ENCODE measurements around the gene EVPLL. TPM values are rescaled to one million over a fixed set of nuclear protein-coding genes. Genes with fewer than 3 reads are reported as not detected.
"Not testable (repeated sequence)": the region's sequence is repeated elsewhere in the genome, so short reads cannot be mapped to it uniquely, and the experiment has no call there.

The EVPLL gene
- total RNA-seq, 1 donor from 2014 or later: 2.8 TPM

GRCh38 chr17:18382441-18383078, 5.0 kb downstream of the EVPLL start:
- peaks cover 25% of the 10 kb centered on the region for H3K27me3 ChIP-seq (ENCODE audit: low read depth)

DNA sequence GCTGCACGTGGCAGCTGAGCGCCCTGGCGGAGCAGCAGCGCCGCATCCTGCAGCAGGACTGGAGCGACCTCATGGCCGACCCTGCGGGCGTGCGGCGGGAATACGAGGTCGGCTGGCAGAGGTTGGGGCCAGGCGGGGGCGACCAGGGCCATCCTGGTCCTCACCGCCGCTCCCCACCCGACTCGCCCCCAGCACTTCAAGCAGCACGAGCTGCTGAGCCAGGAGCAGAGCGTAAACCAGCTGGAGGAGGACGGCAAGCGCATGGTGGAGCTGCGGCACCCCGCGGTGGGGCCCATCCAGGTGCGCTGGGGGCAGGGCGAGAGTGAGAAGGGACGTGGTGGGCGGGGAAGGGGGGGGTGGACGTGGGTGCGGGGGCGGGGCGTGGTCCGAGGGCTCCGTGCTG, 5.5 kb downstream of the EVPLL start:
- intact Hi-C loops (cut with DNase I); H3K9me3 ChIP-seq; H3K27ac ChIP-seq; DNase-seq; H3K4me3 ChIP-seq; H3K4me1 ChIP-seq; ATAC-seq; H3K36me3 ChIP-seq: not testable (repeated sequence)
- peaks cover 25% of the 10 kb centered on the region for H3K27me3 ChIP-seq (ENCODE audit: low read depth)

More at GRCh38 chr17:18382441-18383078, 5.0 kb downstream of the EVPLL start:
- Histone ChIP-seq H3K9me3 (no peaks in the 10 kb centered on the region), H3K4me1 (peaks cover 5% of the 10 kb centered on the region), H3K36me3 (no peaks in the 10 kb centered on the region), H3K4me3 (no peak overlapping the region), H3K27ac (no peak overlapping the region)
- TF ChIP-seq, protein P1, sequence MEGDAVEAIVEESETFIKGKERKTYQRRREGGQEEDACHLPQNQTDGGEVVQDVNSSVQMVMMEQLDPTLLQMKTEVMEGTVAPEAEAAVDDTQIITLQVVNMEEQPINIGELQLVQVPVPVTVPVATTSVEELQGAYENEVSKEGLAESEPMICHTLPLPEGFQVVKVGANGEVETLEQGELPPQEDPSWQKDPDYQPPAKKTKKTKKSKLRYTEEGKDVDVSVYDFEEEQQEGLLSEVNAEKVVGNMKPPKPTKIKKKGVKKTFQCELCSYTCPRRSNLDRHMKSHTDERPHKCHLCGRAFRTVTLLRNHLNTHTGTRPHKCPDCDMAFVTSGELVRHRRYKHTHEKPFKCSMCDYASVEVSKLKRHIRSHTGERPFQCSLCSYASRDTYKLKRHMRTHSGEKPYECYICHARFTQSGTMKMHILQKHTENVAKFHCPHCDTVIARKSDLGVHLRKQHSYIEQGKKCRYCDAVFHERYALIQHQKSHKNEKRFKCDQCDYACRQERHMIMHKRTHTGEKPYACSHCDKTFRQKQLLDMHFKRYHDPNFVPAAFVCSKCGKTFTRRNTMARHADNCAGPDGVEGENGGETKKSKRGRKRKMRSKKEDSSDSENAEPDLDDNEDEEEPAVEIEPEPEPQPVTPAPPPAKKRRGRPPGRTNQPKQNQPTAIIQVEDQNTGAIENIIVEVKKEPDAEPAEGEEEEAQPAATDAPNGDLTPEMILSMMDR (IDR thresholded peaks at IDR 0.05): no peak
- intact Hi-C loops (cut with DNase I): no loop called here
- DNase-seq: no peak
- no peak for ATAC-seq

DNA sequence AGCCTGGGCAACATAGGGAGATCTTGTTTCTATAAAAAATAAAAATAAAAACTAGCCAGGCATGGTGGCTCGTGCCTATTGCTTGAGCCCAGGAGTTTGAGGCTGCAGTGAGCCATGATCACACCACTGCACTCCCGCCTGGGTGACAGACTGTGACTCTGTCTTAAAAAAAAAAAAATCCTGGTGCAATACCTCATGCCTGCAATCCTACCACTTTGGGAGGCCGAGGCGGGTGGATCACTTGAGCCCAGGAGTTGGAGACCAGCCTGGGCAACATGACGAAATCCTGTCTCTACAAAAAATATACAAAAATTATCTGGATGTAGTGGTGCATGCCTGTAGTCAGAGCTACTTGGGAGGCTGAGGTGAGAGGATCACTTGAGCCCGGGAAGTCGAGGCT, 6.7 kb downstream of the EVPLL start:
- H3K36me3 ChIP-seq; H3K9me3 ChIP-seq; H3K4me1 ChIP-seq; DNase-seq; H3K4me3 ChIP-seq; ATAC-seq; H3K27ac ChIP-seq; intact Hi-C loops (cut with DNase I): not testable (repeated sequence)
- H3K27me3 ChIP-seq (ENCODE audit: low read depth): peaks cover 24% of the 10 kb centered on the region

DNA sequence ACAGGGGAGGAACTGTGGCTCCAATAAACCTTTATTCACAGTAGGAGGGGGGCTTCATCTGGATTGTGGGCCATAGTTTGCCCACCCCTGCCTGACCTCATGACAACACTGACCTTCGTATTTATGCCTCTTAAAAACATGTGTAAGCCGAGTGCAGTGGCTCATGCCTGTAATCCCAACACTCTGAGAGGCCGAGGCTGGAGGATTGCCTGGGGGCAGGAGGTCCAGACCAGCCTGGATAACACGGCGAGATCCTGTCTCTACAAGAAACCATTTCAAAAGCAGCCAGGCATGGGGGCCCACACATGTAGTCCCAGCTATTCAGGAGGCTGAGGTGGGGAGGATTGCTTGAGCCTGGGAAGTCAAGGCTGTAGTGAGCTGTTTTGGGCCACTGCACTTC, 10.0 kb downstream of the EVPLL start:
- H3K4me1 ChIP-seq, ATAC-seq: not testable (repeated sequence)

DNA sequence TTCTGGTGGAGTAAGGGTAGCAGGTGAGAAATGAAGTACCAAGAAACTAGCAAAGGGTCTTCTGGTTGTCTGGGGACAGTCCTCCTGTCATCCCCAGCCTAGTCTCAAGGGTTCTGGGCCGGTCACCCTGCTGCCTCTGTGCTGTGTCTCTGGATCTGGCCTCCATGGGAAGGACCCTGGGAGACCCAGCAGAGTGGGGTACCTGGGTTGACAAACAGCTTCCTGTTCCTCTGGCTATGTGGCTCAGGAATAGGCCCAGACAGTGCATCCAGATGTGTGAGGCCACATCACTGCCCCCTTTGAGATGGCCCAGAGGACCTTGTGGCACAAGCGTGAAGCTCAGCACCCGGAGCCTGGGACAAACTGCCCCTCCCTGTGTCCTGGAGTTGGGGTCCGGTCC, 10.7 kb downstream of the EVPLL start:
- H3K36me3 ChIP-seq; H3K9me3 ChIP-seq; H3K4me1 ChIP-seq; H3K4me3 ChIP-seq; intact Hi-C loops (cut with DNase I); H3K27ac ChIP-seq; DNase-seq; H3K27me3 ChIP-seq (ENCODE audit: low read depth): not testable (repeated sequence)
- ATAC-seq: peak in 1 of 2 donors; percentile 20

More for the DNA sequence above, 10.0 kb downstream of the EVPLL start:
- DNase-seq; H3K27me3 ChIP-seq (ENCODE audit: low read depth); H3K36me3 ChIP-seq; H3K9me3 ChIP-seq; intact Hi-C loops (cut with DNase I); H3K27ac ChIP-seq; H3K4me3 ChIP-seq: not testable (repeated sequence)

- H3K36me3 ChIP-seq; H3K9me3 ChIP-seq; H3K27ac ChIP-seq; DNase-seq; H3K4me3 ChIP-seq; H3K4me1 ChIP-seq; H3K27me3 ChIP-seq (ENCODE audit: low read depth); intact Hi-C loops (cut with DNase I): not testable (repeated sequence)
- ATAC-seq: peak in 1 of 2 donors; percentile 40
These were observed 11.2 kb downstream of the EVPLL start for GRCh38 chr17:18388728-18389127.

- H3K27me3 ChIP-seq (ENCODE audit: low read depth); ATAC-seq; H3K4me1 ChIP-seq; H3K36me3 ChIP-seq; intact Hi-C loops (cut with DNase I); DNase-seq; H3K9me3 ChIP-seq; H3K27ac ChIP-seq; H3K4me3 ChIP-seq: not testable (repeated sequence)
These were observed 24.5 kb downstream of the EVPLL start for GRCh38 chr17:18401872-18402590.

DNA sequence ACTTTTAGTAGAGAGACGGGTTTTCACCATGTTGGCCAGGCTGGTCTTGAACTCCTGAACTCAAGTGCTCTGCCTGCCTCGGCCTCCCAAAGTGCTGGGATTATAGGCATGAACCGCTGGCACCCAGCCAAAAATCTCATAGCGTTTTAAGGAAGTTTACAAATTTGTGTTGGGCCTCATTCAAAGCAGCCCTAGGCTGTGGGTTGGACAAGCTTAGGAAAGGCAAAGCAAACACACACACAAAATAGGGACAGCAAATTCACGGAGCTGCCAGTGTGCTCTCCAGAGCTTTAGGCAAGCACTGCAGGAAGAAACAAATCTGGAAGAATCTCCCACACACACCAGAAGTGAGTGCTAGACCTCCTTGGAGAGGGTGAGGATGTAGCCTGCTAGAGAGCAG, 25.6 kb downstream of the EVPLL start:
- H3K4me1 ChIP-seq; H3K9me3 ChIP-seq; intact Hi-C loops (cut with DNase I); ATAC-seq; H3K4me3 ChIP-seq; H3K27ac ChIP-seq; DNase-seq; H3K27me3 ChIP-seq (ENCODE audit: low read depth); H3K36me3 ChIP-seq: not testable (repeated sequence)

GRCh38 chr17:18403604-18404003, 26.0 kb downstream of the EVPLL start:
- ATAC-seq; intact Hi-C loops (cut with DNase I); H3K4me3 ChIP-seq: not testable (repeated sequence)

DNA sequence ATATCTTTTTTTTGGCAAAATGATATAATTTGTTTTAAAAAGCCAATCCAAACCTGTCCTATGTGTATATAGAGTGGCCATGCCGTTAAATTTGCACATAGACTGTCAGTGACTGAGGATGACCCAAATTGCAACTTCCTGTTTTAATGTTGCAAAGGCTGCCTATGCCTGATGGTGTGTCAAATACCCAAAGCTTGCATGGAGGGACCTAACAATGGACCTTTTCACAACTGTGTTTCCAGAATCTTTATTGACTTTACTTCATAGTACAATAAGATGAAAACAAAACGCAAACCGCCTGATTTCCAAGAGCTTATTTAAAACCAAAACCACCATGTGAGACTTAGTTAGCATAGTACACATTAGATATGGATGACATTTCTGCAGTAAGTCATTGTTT, 31.3 kb downstream of the EVPLL start:
- H3K36me3 ChIP-seq; H3K27ac ChIP-seq; DNase-seq; H3K27me3 ChIP-seq (ENCODE audit: low read depth); intact Hi-C loops (cut with DNase I); ATAC-seq; H3K4me1 ChIP-seq; H3K9me3 ChIP-seq; H3K4me3 ChIP-seq: not testable (repeated sequence)

More at GRCh38 chr17:18403604-18404003, 26.0 kb downstream of the EVPLL start:
- H3K36me3 ChIP-seq; H3K27me3 ChIP-seq (ENCODE audit: low read depth); H3K27ac ChIP-seq; DNase-seq; H3K4me1 ChIP-seq; H3K9me3 ChIP-seq: not testable (repeated sequence)

DNA sequence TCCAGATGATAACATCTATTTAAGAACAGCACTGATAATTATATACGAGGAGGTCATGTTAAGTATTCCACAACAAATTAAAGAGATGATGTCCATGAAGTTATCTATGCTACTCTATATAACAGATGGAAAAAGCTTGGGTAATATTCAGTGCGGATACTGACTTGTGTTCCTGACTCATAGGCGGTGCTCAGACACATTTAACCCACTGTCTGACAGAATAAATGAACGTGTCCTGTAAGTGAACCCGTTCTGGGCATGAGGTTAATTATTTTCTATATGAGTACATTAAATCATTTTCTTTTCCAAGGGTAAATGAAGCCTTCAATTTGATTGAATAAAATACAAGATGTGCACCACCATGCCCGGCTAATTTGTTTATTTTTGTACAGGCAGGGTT, 31.7 kb downstream of the EVPLL start:
- H3K36me3 ChIP-seq; H3K27me3 ChIP-seq (ENCODE audit: low read depth); intact Hi-C loops (cut with DNase I); ATAC-seq; H3K27ac ChIP-seq; H3K4me1 ChIP-seq; H3K9me3 ChIP-seq; H3K4me3 ChIP-seq; DNase-seq: not testable (repeated sequence)

DNA sequence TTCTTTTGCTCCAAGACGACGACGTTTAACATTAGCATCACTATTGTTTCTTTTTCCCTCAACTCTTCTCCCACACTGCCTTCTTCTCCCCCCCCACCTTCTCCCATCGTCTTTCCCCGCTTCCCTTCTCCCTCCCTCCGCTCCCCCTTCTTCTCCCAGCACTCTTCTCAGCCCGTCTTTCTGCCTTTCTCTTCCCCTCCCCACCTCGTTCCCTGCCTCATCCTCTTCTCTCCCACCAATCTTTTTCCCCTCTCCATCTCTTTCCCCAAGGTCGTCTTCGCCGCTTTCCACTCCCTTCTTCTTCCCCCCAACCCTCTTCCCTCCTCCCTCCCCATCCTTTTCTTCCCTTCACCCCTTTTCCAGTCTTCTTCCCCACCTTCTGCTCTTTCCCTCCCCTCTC, 33.2 kb downstream of the EVPLL start:
- intact Hi-C loops (cut with DNase I); H3K4me3 ChIP-seq; H3K4me1 ChIP-seq; H3K27me3 ChIP-seq (ENCODE audit: low read depth); DNase-seq; H3K9me3 ChIP-seq; H3K27ac ChIP-seq; H3K36me3 ChIP-seq; ATAC-seq: not testable (repeated sequence)

GRCh38 chr17:18411377-18411864, 33.8 kb downstream of the EVPLL start:
- H3K4me1 ChIP-seq; DNase-seq; H3K27ac ChIP-seq; H3K27me3 ChIP-seq (ENCODE audit: low read depth); H3K9me3 ChIP-seq; intact Hi-C loops (cut with DNase I); H3K36me3 ChIP-seq: not testable (repeated sequence)
- peak overlapping the region; percentile 36 for H3K4me3 ChIP-seq
- ATAC-seq: peak; percentile 68 to 80

Measured in lower lobe of right lung (tissue), 2 donors.